Measurements from ENCODE around the gene ZNF677.
"Not testable (repeated sequence)": the region's sequence is repeated elsewhere in the genome, so short reads cannot be mapped to it uniquely, and the experiment has no call there.

GRCh38 chr19:53257715-53258342, 3.2 kb upstream of the ZNF677 start, which contains the start of gene VN1R2:
- not testable (repeated sequence) for TF ChIP-seq CTCF (conservative IDR thresholded peaks at IDR 0.05; ENCODE audit: low read length); EZH2phosphoT487 (IDR thresholded peaks at IDR 0.05; ENCODE audit: borderline replicate concordance, low read depth, low read length)
